ENCODE data around the gene NOCT.

DNA sequence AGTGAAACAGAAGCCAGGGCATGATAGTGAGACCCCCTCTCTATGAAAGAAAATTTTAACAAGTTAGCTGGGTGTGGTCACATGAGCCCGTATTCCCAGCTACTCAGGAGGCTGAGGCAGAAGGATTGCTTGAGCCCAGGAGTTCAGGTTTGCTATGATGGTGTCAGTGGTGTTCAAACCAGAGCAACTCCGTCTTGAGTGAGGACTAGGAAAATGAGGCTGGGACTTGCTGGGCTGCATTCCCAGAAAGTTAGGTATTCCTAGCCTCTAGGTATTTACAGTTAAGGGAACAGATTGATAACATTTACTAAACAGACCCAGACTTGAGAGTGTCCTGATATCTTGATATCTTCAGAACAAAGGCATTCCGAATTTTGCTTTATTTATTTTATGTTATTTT lies 37.0 kb upstream of the NOCT start:
- TF ChIP-seq, protein P1, sequence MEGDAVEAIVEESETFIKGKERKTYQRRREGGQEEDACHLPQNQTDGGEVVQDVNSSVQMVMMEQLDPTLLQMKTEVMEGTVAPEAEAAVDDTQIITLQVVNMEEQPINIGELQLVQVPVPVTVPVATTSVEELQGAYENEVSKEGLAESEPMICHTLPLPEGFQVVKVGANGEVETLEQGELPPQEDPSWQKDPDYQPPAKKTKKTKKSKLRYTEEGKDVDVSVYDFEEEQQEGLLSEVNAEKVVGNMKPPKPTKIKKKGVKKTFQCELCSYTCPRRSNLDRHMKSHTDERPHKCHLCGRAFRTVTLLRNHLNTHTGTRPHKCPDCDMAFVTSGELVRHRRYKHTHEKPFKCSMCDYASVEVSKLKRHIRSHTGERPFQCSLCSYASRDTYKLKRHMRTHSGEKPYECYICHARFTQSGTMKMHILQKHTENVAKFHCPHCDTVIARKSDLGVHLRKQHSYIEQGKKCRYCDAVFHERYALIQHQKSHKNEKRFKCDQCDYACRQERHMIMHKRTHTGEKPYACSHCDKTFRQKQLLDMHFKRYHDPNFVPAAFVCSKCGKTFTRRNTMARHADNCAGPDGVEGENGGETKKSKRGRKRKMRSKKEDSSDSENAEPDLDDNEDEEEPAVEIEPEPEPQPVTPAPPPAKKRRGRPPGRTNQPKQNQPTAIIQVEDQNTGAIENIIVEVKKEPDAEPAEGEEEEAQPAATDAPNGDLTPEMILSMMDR (IDR thresholded peaks at IDR 0.05; ENCODE audit: poor library complexity), result no peak
- no peak for TF ChIP-seq EZH2 (IDR thresholded peaks at IDR 0.05; ENCODE audit: borderline replicate concordance)

Measured in hepatocyte (in vitro differentiated cells).